Kidney (tissue), 14 donors: ENCODE data around the gene XKR3. TPM values are rescaled to one million over a fixed set of nuclear protein-coding genes. Genes with fewer than 3 reads are reported as not detected.

Source experiments
- DNase-seq, 5 donors: peaks; one replicate each; pipeline ENCODE4 v3.0.0-alpha.2; 2013 to 2020
- FAIRE-seq: peaks from 2 replicates; lab custom pipeline; 2012; peaks lifted over from hg19 to GRCh38; lab: Jason Lieb, UNC
- H3K27ac ChIP-seq, 2 donors: one replicate each; pipeline ENCODE4 v1.7.0; 2013; ENCODE audit warnings: low read depth in 2 of 2, low read length in 2 of 2, inconsistent platforms in 1 of 2
- H3K27me3 ChIP-seq: one replicate; pipeline ENCODE4 v1.7.1; 2013; ENCODE audit warnings: low read length, inconsistent platforms; ENCODE audit not compliant: control insufficient read depth, insufficient read depth
- H3K36me3 ChIP-seq, 3 donors: one replicate each; pipeline versions ENCODE4 v1.7.0 to v1.7.1; 2013; ENCODE audit warnings: low read length in 3 of 3, control low read depth in 1 of 3, inconsistent platforms in 1 of 3; ENCODE audit not compliant: insufficient read depth in 3 of 3, control insufficient read depth in 2 of 3
- H3K4me1 ChIP-seq, 3 donors: one replicate each; pipeline versions ENCODE4 v1.7.0 to v1.7.1; 2013; ENCODE audit warnings: low read length in 3 of 3, inconsistent platforms in 1 of 3, low read depth in 1 of 3; ENCODE audit not compliant: control insufficient read depth in 2 of 3, insufficient read depth in 2 of 3
- H3K4me3 ChIP-seq, 3 donors: one replicate each; pipeline versions ENCODE4 v1.7.0 to v1.8.1; 2013; ENCODE audit warnings: low read length in 3 of 3, control low read depth in 1 of 3, inconsistent platforms in 1 of 3
- H3K9ac ChIP-seq, 3 donors: one replicate each; pipeline versions ENCODE4 v1.7.0 to v1.7.1; 2013; ENCODE audit warnings: low read length in 3 of 3, control low read depth in 1 of 3, inconsistent platforms in 1 of 3
- H3K9me3 ChIP-seq, 3 donors: one replicate each; pipeline versions ENCODE4 v1.7.0 to v1.7.1; 2013; ENCODE audit warnings: low read length in 3 of 3, control low read depth in 1 of 3, inconsistent platforms in 1 of 3; ENCODE audit not compliant: control insufficient read depth in 2 of 3, insufficient read depth in 1 of 3
- intact Hi-C: fragments of 100-400 bp; cut with DNase I; formaldehyde crosslinking; loops from one replicate; pipeline ENCODE4 v1.11.1; 2022
- polyA plus RNA-seq: library from polyadenylated mRNA; stranded (reverse); fragments of 350-450 nt; fragmentation: Illumina TruSeq; extraction: RNeasy Lipid Tissue Mini Kit (QIAGEN cat#74804); gene quantifications from one replicate; pipeline ENCODE4 v1.2.3, GENCODE V29; 2014; ENCODE audit warnings: low read depth, low replicate concordance; ENCODE audit not compliant: insufficient read depth
- total RNA-seq: library from RNA; stranded (reverse); fragmentation: NEBNext Ultra II Directional; extraction: Animal tissue kit (Norgen Biotek cat#: 25700); gene quantifications from one replicate; pipeline ENCODE4 v1.2.1, GENCODE V29; 2021
- TF ChIP-seq, protein P1 (sequence below): IDR thresholded peaks from 3 replicates; pipeline ENCODE4 v1.5.1; 2012; ENCODE audit warnings: mild to moderate bottlenecking, moderate library complexity, borderline replicate concordance; ENCODE audit not compliant: insufficient read depth; ENCODE audit errors: extremely low read depth
- donor health status: control.
- donor health status: control.
- donor health status: control.
- donor health status: control.
- donor health status: control.
- donor health status: DM: yes; HTN: yes; CAD: no.
- donor health status: Normal renal cell carcinoma (clear cell type).

XKR3 gene
- total and polyA plus RNA-seq, 2 donors from 2014 or later: not detected

DNA sequence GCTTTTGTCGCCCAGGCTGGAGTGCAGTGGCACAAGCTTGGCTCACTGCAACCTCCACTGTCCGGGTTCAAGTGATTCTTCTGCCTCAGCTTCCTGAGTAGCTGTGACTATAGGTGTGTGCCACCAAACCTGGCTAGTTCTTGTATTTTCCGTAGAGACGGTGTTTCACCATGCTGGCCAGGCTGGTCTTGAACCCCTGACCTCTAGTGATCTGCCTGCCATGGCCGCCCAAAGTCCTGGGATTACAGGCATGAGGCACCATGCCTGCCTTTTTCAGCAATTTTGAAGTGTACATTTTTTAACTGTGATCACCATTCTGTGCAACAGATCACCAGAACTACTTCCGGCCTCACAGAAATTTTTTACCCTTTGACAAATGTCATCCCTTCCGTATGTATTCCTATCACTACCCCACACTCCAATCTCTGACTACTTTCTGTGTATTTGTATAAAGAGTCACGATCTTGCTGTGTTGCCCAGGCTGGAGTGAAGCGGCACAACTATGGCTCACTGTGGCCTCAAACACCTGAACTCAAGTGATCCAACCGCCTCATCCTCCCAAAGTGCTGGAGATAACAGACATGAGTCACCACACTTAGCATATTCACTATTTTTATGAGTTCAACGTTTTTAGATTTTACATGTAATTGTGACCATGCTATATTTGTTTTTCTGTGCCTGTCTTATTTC lies 44.0 kb downstream of the XKR3 start:
- no peaks in the 10 kb centered on the region for H3K4me1 ChIP-seq
- TF ChIP-seq, protein P1, sequence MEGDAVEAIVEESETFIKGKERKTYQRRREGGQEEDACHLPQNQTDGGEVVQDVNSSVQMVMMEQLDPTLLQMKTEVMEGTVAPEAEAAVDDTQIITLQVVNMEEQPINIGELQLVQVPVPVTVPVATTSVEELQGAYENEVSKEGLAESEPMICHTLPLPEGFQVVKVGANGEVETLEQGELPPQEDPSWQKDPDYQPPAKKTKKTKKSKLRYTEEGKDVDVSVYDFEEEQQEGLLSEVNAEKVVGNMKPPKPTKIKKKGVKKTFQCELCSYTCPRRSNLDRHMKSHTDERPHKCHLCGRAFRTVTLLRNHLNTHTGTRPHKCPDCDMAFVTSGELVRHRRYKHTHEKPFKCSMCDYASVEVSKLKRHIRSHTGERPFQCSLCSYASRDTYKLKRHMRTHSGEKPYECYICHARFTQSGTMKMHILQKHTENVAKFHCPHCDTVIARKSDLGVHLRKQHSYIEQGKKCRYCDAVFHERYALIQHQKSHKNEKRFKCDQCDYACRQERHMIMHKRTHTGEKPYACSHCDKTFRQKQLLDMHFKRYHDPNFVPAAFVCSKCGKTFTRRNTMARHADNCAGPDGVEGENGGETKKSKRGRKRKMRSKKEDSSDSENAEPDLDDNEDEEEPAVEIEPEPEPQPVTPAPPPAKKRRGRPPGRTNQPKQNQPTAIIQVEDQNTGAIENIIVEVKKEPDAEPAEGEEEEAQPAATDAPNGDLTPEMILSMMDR: no peak
- no peaks in the 10 kb centered on the region for H3K27me3 ChIP-seq

GRCh38 chr22:16777284-16777924 lies 47.8 kb downstream of the XKR3 start:
- no peak for DNase-seq
- Histone ChIP-seq H3K27me3 (no peaks in the 10 kb centered on the region), H3K4me1 (no peaks in the 10 kb centered on the region), H3K36me3 (no peaks in the 10 kb centered on the region), H3K9ac (no peak overlapping the region), H3K4me3 (no peak overlapping the region), H3K27ac (no peak overlapping the region), H3K9me3 (no peaks in the 10 kb centered on the region)
- intact Hi-C loops: no loop called here
- TF ChIP-seq, protein P1: no peak
- FAIRE-seq: no peak

More for the DNA sequence above, 44.0 kb downstream of the XKR3 start:
- Histone ChIP-seq H3K9ac (no peak overlapping the region), H3K4me3 (no peak overlapping the region), H3K9me3 (no peaks in the 10 kb centered on the region), H3K36me3 (no peaks in the 10 kb centered on the region), H3K27ac (no peak overlapping the region)
- no peak for DNase-seq
- intact Hi-C loops: no loop called here
- no peak for FAIRE-seq

DNA sequence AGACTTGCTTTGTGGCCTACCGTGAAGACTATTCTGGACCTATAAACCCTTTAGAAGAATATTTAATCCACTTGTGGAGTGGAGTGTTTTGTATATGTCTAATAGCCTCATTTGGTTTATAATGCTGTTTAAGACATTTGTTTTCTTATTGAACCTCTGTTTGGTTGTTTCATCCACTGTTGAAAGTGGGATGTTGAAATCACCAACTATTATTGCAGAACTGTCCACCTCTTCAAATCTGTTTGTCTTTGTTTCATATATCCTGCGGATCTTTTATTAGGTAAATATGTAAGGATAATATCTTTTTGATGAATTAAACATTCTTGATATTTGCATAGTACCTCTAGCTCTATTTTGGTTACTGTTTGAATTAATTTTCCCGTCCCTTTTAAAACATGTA lies 49.1 kb downstream of the XKR3 start:
- TF ChIP-seq, protein P1: no peak
- intact Hi-C loops: no loop called here
- no peak for FAIRE-seq
- no peak overlapping the region for H3K27ac ChIP-seq
- H3K9me3 ChIP-seq: no peaks in the 10 kb centered on the region
- H3K9ac ChIP-seq: no peak overlapping the region
- H3K4me1 ChIP-seq: no peaks in the 10 kb centered on the region
- no peak overlapping the region for H3K4me3 ChIP-seq
- H3K36me3 ChIP-seq: no peaks in the 10 kb centered on the region
- DNase-seq: no peak
- H3K27me3 ChIP-seq: no peaks in the 10 kb centered on the region
